ENCODE results near the gene FGGY. TPM values are rescaled to one million over a fixed set of nuclear protein-coding genes. Genes with fewer than 3 reads are reported as not detected.

Gene FGGY
- total and polyA plus RNA-seq, 7 experiments from 2014 or later = 2.5 to 15.2 (median 11.2) TPM

DNA sequence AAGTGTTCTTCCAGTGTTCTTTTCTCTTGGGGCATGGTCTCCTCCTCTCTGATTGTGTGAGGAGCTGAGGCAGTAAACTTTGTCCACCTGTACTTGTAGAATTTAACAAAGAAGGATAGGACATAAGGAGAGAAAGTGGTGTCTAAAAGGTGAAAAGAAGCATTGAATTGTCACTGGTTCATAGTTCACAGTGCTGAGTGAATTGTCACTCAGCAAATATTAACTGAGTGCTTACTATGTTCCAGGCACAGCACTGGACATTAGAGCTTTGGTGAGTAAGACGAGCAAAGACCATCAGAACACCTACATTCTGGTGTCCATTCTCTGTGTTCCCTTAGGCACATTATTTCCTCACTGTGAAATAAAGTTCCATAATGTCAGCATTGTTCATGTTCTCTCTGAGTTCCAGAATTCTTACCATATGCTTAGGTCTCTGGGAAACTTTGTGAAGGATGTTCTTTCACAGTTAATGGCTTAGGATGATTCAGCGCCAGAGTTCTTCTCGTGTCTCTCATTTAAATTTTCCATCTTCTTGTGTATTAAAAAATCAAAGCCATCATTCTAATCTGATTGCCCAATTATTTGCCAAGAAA, 361.1 kb downstream of the FGGY start:
- no peak overlapping the region for H3K27ac Mint-ChIP-seq
- peaks cover 0 to 5% (median 3%) of the 10 kb centered on the region in 11 donors for H3K9me3 Mint-ChIP-seq
- ChIA-PET CTCF (no interaction called here), POLR2A (no interaction called here)
- Histone ChIP-seq H3K4me3 (ENCODE audit: low read length) (no peak overlapping the region), H3K9me3 (ENCODE audit: control insufficient read depth in 2 of 3, low read length in 3 of 3) (no peaks in the 10 kb centered on the region), H3K27ac (ENCODE audit: low read depth, low read length) (no peak overlapping the region), H3K27me3 (ENCODE audit: control insufficient read depth in 2 of 2, insufficient read depth in 2 of 2, low read length in 2 of 2) (no peaks in the 10 kb centered on the region), H3K4me1 (ENCODE audit: control insufficient read depth in 2 of 2, insufficient read depth in 2 of 2, low read length in 2 of 2) (no peaks in the 10 kb centered on the region), H3K36me3 (ENCODE audit: control insufficient read depth in 2 of 3, insufficient read depth in 3 of 3, low read length in 3 of 3) (no peaks in the 10 kb centered on the region)
- ATAC-seq (no peak), DNase-seq (no peak)
- H3K27me3 Mint-ChIP-seq = peaks cover 0 to 4% (median 0%) of the 10 kb centered on the region in 5 donors
- H3K4me3 Mint-ChIP-seq = no peak overlapping the region
- H3K36me3 Mint-ChIP-seq = peaks cover 0 to 11% (median 9%) of the 10 kb centered on the region in 5 donors
- intact Hi-C loops (cut with micrococcal nuclease) = no loop called here
- no peaks in the 10 kb centered on the region for H3K4me1 Mint-ChIP-seq

GRCh38 chr1:59664166-59664565, 367.3 kb downstream of the FGGY start:
- H3K27ac ChIP-seq (ENCODE audit: low read depth, low read length) = no peak overlapping the region
- H3K4me3 ChIP-seq (ENCODE audit: low read length) = no peak overlapping the region
- no peaks in the 10 kb centered on the region for H3K9me3 ChIP-seq (ENCODE audit: control insufficient read depth in 2 of 3, low read length in 3 of 3)
- no peak for ATAC-seq
- H3K4me1 Mint-ChIP-seq = peaks cover 0 to 2% (median 0%) of the 10 kb centered on the region in 7 donors
- H3K36me3 Mint-ChIP-seq = peaks cover 0 to 19% (median 8%) of the 10 kb centered on the region in 5 donors
- no peak for DNase-seq
- POLR2A ChIA-PET = no interaction called here
- CTCF ChIA-PET = no interaction called here
- H3K4me1 ChIP-seq (ENCODE audit: control insufficient read depth in 2 of 2, insufficient read depth in 2 of 2, low read length in 2 of 2) = no peaks in the 10 kb centered on the region
- H3K27ac Mint-ChIP-seq = peak overlapping the region in 1 of 9 donors; percentile 44
- H3K4me3 Mint-ChIP-seq = no peak overlapping the region
- no peaks in the 10 kb centered on the region for H3K27me3 Mint-ChIP-seq
- H3K36me3 ChIP-seq (ENCODE audit: control insufficient read depth in 2 of 3, insufficient read depth in 3 of 3, low read length in 3 of 3) = no peaks in the 10 kb centered on the region
- intact Hi-C loops (cut with micrococcal nuclease) = no loop called here
- H3K9me3 Mint-ChIP-seq = no peaks in the 10 kb centered on the region
- H3K27me3 ChIP-seq (ENCODE audit: control insufficient read depth in 2 of 2, insufficient read depth in 2 of 2, low read length in 2 of 2) = no peaks in the 10 kb centered on the region

GRCh38 chr1:59666106-59666505, 369.2 kb downstream of the FGGY start:
- ChIA-PET CTCF (no interaction called here), POLR2A (no interaction called here)
- H3K4me3 ChIP-seq (ENCODE audit: low read length) = no peak overlapping the region
- no peak for ATAC-seq
- no peak for DNase-seq
- no peak overlapping the region for H3K27ac ChIP-seq (ENCODE audit: low read depth, low read length)
- H3K36me3 Mint-ChIP-seq = peaks cover 0 to 22% (median 9%) of the 10 kb centered on the region in 5 donors
- H3K27me3 Mint-ChIP-seq = no peaks in the 10 kb centered on the region
- H3K9me3 Mint-ChIP-seq = no peaks in the 10 kb centered on the region
- H3K9me3 ChIP-seq (ENCODE audit: control insufficient read depth in 2 of 3, low read length in 3 of 3) = no peaks in the 10 kb centered on the region
- peak overlapping the region in 1 of 9 donors; percentile 47 for H3K27ac Mint-ChIP-seq
- no peaks in the 10 kb centered on the region for H3K36me3 ChIP-seq (ENCODE audit: control insufficient read depth in 2 of 3, insufficient read depth in 3 of 3, low read length in 3 of 3)
- H3K4me1 Mint-ChIP-seq = peaks cover 0 to 2% (median 0%) of the 10 kb centered on the region in 7 donors
- H3K27me3 ChIP-seq (ENCODE audit: control insufficient read depth in 2 of 2, insufficient read depth in 2 of 2, low read length in 2 of 2) = no peaks in the 10 kb centered on the region
- no peaks in the 10 kb centered on the region for H3K4me1 ChIP-seq (ENCODE audit: control insufficient read depth in 2 of 2, insufficient read depth in 2 of 2, low read length in 2 of 2)
- no peak overlapping the region for H3K4me3 Mint-ChIP-seq
- intact Hi-C loops (cut with micrococcal nuclease) = no loop called here

GRCh38 chr1:59667020-59667419, 370.1 kb downstream of the FGGY start:
- CTCF ChIA-PET = no interaction called here

GRCh38 chr1:59669752-59670312, 372.9 kb downstream of the FGGY start:
- POLR2A ChIA-PET = no interaction called here
- intact Hi-C loops (cut with micrococcal nuclease) = no loop called here
- H3K36me3 ChIP-seq (ENCODE audit: control insufficient read depth in 2 of 3, insufficient read depth in 3 of 3, low read length in 3 of 3) = no peaks in the 10 kb centered on the region
- Mint-ChIP-seq H3K27ac (no peak overlapping the region), H3K4me3 (no peak overlapping the region), H3K4me1 (peaks cover 0 to 8% (median 0%) of the 10 kb centered on the region in 7 donors), H3K27me3 (no peaks in the 10 kb centered on the region), H3K36me3 (peaks cover 0 to 24% (median 14%) of the 10 kb centered on the region in 5 donors), H3K9me3 (no peaks in the 10 kb centered on the region)
- no peaks in the 10 kb centered on the region for H3K27me3 ChIP-seq (ENCODE audit: control insufficient read depth in 2 of 2, insufficient read depth in 2 of 2, low read length in 2 of 2)
- H3K9me3 ChIP-seq (ENCODE audit: control insufficient read depth in 2 of 3, low read length in 3 of 3) = no peaks in the 10 kb centered on the region
- ATAC-seq = no peak
- no peaks in the 10 kb centered on the region for H3K4me1 ChIP-seq (ENCODE audit: control insufficient read depth in 2 of 2, insufficient read depth in 2 of 2, low read length in 2 of 2)
- no peak for DNase-seq
- no peak overlapping the region for H3K27ac ChIP-seq (ENCODE audit: low read depth, low read length)
- H3K4me3 ChIP-seq (ENCODE audit: low read length) = no peak overlapping the region
- CTCF ChIA-PET = interaction anchor here (0.5 kb wide), 1 partner anchor 29 kb away, joined by 3 read pairs; no protein-coding TSS in a partner anchor

More at GRCh38 chr1:59667020-59667419, 370.1 kb downstream of the FGGY start:
- Mint-ChIP-seq H3K9me3 (no peaks in the 10 kb centered on the region), H3K4me3 (no peak overlapping the region), H3K36me3 (peaks cover 0 to 24% (median 9%) of the 10 kb centered on the region in 5 donors), H3K27me3 (no peaks in the 10 kb centered on the region), H3K4me1 (peaks cover 0 to 4% (median 0%) of the 10 kb centered on the region in 7 donors), H3K27ac (no peak overlapping the region)
- H3K4me1 ChIP-seq (ENCODE audit: control insufficient read depth in 2 of 2, insufficient read depth in 2 of 2, low read length in 2 of 2) = no peaks in the 10 kb centered on the region
- POLR2A ChIA-PET = no interaction called here
- H3K27me3 ChIP-seq (ENCODE audit: control insufficient read depth in 2 of 2, insufficient read depth in 2 of 2, low read length in 2 of 2) = no peaks in the 10 kb centered on the region
- no peak overlapping the region for H3K27ac ChIP-seq (ENCODE audit: low read depth, low read length)
- H3K4me3 ChIP-seq (ENCODE audit: low read length) = no peak overlapping the region
- ATAC-seq = no peak
- no peak for DNase-seq
- intact Hi-C loops (cut with micrococcal nuclease) = no loop called here
- H3K36me3 ChIP-seq (ENCODE audit: control insufficient read depth in 2 of 3, insufficient read depth in 3 of 3, low read length in 3 of 3) = no peaks in the 10 kb centered on the region
- H3K9me3 ChIP-seq (ENCODE audit: control insufficient read depth in 2 of 3, low read length in 3 of 3) = no peaks in the 10 kb centered on the region

DNA sequence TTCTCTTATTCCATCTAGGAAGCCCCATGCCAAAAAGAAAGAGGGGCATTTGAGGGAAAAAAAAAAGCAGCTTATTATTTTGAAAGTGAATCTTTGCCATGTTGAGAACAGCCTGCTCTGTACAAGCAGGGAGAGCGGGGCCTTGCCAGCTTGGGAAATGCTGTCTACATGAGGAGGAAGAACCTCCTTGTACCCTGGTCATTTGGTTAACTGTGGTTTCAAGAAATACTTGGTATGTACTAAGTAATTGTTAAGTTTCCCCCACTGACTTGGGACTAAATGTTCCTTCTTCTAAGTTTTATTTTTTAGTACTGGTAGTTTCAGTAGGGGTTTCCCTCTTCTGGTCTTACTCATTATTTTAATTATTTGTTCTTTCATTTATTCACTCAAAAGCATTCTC, 373.8 kb downstream of the FGGY start:
- no peak overlapping the region for H3K4me3 Mint-ChIP-seq
- H3K27ac ChIP-seq (ENCODE audit: low read depth, low read length) = no peak overlapping the region
- peaks cover 0 to 24% (median 14%) of the 10 kb centered on the region in 5 donors for H3K36me3 Mint-ChIP-seq
- ATAC-seq (no peak), DNase-seq (no peak)
- H3K27me3 ChIP-seq (ENCODE audit: control insufficient read depth in 2 of 2, insufficient read depth in 2 of 2, low read length in 2 of 2) = no peaks in the 10 kb centered on the region
- H3K36me3 ChIP-seq (ENCODE audit: control insufficient read depth in 2 of 3, insufficient read depth in 3 of 3, low read length in 3 of 3) = no peaks in the 10 kb centered on the region
- H3K9me3 Mint-ChIP-seq = no peaks in the 10 kb centered on the region
- POLR2A ChIA-PET = no interaction called here
- no peaks in the 10 kb centered on the region for H3K27me3 Mint-ChIP-seq
- CTCF ChIA-PET = no interaction called here
- no peak overlapping the region for H3K4me3 ChIP-seq (ENCODE audit: low read length)
- H3K4me1 ChIP-seq (ENCODE audit: control insufficient read depth in 2 of 2, insufficient read depth in 2 of 2, low read length in 2 of 2) = no peaks in the 10 kb centered on the region
- intact Hi-C loops (cut with micrococcal nuclease) = no loop called here
- H3K27ac Mint-ChIP-seq = no peak overlapping the region
- peaks cover 0 to 8% (median 0%) of the 10 kb centered on the region in 7 donors for H3K4me1 Mint-ChIP-seq
- H3K9me3 ChIP-seq (ENCODE audit: control insufficient read depth in 2 of 3, low read length in 3 of 3) = no peaks in the 10 kb centered on the region
